Effector memory CD8-positive, alpha-beta T cell (primary cell): ENCODE data around the gene ADAMTS7.
"Not testable (repeated sequence)": the region's sequence is repeated elsewhere in the genome, so short reads cannot be mapped to it uniquely, and the experiment has no call there.

Experiments
- ATAC-seq: fragments of 150-1000 bp; cut with Tn5 transposase; replicated peaks from 2 replicates; pipeline ENCODE4 v1.10.0; 2021; ENCODE audit warnings: mild to moderate bottlenecking, moderate library complexity
- DNase-seq, 3 experiments: peaks; one replicate each; pipeline ENCODE4 v3.0.0; 2021
- H3K27ac Mint-ChIP-seq, 2 donors: one replicate each; pipeline ENCODE4 v1.8.0; 2022; ENCODE audit warnings: mild to moderate bottlenecking in 2 of 2, mixed read lengths in 2 of 2, moderate library complexity in 2 of 2
- H3K27me3 Mint-ChIP-seq, 2 donors: one replicate each; pipeline ENCODE4 v1.8.0; 2022; ENCODE audit warnings: mixed read lengths in 2 of 2
- H3K36me3 Mint-ChIP-seq: one replicate; pipeline ENCODE4 v1.8.0; 2022; ENCODE audit warnings: mild to moderate bottlenecking, moderate library complexity, mixed read lengths; ENCODE audit not compliant: insufficient read depth
- H3K4me1 Mint-ChIP-seq, 2 donors: one replicate each; pipeline ENCODE4 v1.8.0; 2022; ENCODE audit warnings: low read depth in 2 of 2, mixed read lengths in 2 of 2
- H3K4me3 Mint-ChIP-seq, 2 donors: one replicate each; pipeline ENCODE4 v1.8.0; 2022; ENCODE audit warnings: mild to moderate bottlenecking in 2 of 2, mixed read lengths in 2 of 2, moderate library complexity in 2 of 2
- H3K9me3 Mint-ChIP-seq, 2 donors: one replicate each; pipeline ENCODE4 v1.8.0; 2022; ENCODE audit warnings: mixed read lengths in 2 of 2

The ADAMTS7 gene

DNA sequence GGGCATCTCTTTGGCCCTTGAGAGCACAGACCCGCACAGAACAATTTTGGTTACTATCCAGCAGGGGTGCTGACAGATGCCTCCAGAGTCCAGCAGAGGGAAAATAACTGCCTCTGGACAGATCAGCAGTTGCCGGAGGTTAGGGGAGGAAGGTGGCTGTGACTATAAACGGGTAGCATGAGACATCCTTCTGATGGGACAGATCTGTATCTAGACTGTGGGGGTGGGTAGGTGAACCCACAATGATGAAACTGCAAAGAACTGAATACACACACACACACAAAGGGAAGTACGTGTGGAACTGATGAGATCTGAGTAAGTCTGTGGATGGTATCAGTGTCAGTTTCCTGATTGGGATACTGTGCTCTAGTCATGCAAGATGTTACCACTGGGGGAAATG lies 21.2 kb downstream of the ADAMTS7 start:
- peaks cover 0 to 3% of the 10 kb centered on the region in 2 donors for H3K4me1 Mint-ChIP-seq
- ATAC-seq, result no peak
- no peaks in the 10 kb centered on the region for H3K9me3 Mint-ChIP-seq
- no peak overlapping the region for H3K27ac Mint-ChIP-seq
- no peaks in the 10 kb centered on the region for H3K36me3 Mint-ChIP-seq
- no peak overlapping the region for H3K4me3 Mint-ChIP-seq
- DNase-seq, result no peak
- H3K27me3 Mint-ChIP-seq, result peaks cover 0 to 2% of the 10 kb centered on the region in 2 donors

- Mint-ChIP-seq H3K4me3 (no peak overlapping the region), H3K36me3 (no peaks in the 10 kb centered on the region), H3K27me3 (peaks cover 0 to 7% of the 10 kb centered on the region in 2 donors), H3K4me1 (peaks cover 0 to 3% of the 10 kb centered on the region in 2 donors), H3K27ac (no peak overlapping the region), H3K9me3 (peaks cover 0 to 3% of the 10 kb centered on the region in 2 donors)
- DNase-seq (no peak), ATAC-seq (no peak)
Observed at GRCh38 chr15:78789615-78790014, 21.6 kb downstream of the ADAMTS7 start.

- no peaks in the 10 kb centered on the region for H3K36me3 Mint-ChIP-seq
- H3K4me1 Mint-ChIP-seq, result peaks cover 0 to 3% of the 10 kb centered on the region in 2 donors
- DNase-seq (no peak), ATAC-seq (no peak)
- H3K27ac Mint-ChIP-seq, result no peak overlapping the region
- H3K9me3 Mint-ChIP-seq, result peaks cover 0 to 3% of the 10 kb centered on the region in 2 donors
- no peak overlapping the region for H3K4me3 Mint-ChIP-seq
- peaks cover 0 to 8% of the 10 kb centered on the region in 2 donors for H3K27me3 Mint-ChIP-seq
Observed at GRCh38 chr15:78788016-78788660, 23.1 kb downstream of the ADAMTS7 start.

GRCh38 chr15:78782402-78782801 lies 28.9 kb downstream of the ADAMTS7 start:
- ATAC-seq, H3K9me3 Mint-ChIP-seq, H3K4me1 Mint-ChIP-seq, H3K4me3 Mint-ChIP-seq, H3K27ac Mint-ChIP-seq, H3K36me3 Mint-ChIP-seq, DNase-seq: not testable (repeated sequence)
- peaks cover 8 to 36% of the 10 kb centered on the region in 2 donors for H3K27me3 Mint-ChIP-seq

GRCh38 chr15:78781381-78781780 lies 29.9 kb downstream of the ADAMTS7 start:
- H3K36me3 Mint-ChIP-seq, DNase-seq, H3K4me3 Mint-ChIP-seq, H3K9me3 Mint-ChIP-seq, H3K4me1 Mint-ChIP-seq, ATAC-seq: not testable (repeated sequence)
- Mint-ChIP-seq H3K27ac (peak overlapping the region in 1 of 2 donors; percentile 75), H3K27me3 (peaks cover 8 to 38% of the 10 kb centered on the region in 2 donors)

GRCh38 chr15:78779975-78780374 lies 31.3 kb downstream of the ADAMTS7 start:
- not testable (repeated sequence) for ATAC-seq, H3K4me3 Mint-ChIP-seq, H3K36me3 Mint-ChIP-seq, DNase-seq, H3K27ac Mint-ChIP-seq, H3K4me1 Mint-ChIP-seq, H3K9me3 Mint-ChIP-seq
- peaks cover 13 to 45% of the 10 kb centered on the region in 2 donors for H3K27me3 Mint-ChIP-seq

DNA sequence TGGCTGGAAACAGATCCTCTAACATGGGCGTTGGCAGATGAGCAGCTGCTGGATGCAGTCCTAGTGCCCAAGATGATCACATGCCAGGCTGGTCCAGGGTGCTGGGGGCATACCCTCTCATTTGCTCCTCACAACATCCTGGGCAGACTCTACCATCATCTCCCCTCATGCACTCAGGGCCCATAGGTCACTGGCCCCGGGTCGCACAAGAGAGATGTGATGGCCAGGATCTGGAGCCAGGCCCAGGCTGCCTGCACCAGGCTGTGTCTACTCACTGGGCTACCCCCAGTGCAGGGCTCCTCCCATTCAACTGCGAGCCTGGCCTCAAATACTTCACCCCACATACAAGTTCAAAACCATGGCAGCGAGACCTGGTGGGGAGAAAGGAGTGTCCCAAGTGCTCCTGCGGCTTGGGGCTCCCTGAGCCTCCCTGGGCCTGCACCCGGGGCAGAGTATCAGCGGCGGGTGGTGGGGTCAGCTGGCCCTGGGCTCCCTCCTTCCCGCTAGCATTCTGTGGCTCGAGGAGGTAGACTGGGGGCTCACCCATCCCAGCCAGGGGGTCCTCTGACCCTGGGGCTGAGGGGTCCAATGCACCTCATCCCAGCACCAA lies 32.0 kb downstream of the ADAMTS7 start:
- H3K36me3 Mint-ChIP-seq, H3K9me3 Mint-ChIP-seq, H3K27ac Mint-ChIP-seq, H3K4me1 Mint-ChIP-seq, H3K4me3 Mint-ChIP-seq, ATAC-seq, DNase-seq: not testable (repeated sequence)
- H3K27me3 Mint-ChIP-seq, result peaks cover 13 to 40% of the 10 kb centered on the region in 2 donors

DNA sequence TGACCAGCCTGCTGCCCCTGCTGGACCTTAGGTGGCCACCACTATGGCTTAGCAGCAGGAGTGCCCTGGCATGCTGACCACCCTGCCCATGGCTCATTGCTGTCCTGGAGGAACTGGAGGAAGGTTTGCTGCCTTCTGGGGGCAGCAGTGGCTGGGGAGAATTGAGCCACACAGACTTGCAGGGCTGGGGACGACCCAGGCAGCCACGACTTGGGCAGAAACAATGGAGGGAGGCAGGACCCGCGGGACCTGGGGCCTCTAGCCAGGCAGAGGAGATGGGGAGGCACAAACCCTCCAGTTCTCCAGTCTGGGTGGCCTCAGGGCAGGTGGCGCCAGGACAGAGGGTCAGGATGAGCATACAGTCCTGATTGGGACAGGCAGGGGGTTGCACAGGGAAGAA lies 32.8 kb downstream of the ADAMTS7 start:
- no peak for ATAC-seq
- no peak overlapping the region for H3K27ac Mint-ChIP-seq

DNA sequence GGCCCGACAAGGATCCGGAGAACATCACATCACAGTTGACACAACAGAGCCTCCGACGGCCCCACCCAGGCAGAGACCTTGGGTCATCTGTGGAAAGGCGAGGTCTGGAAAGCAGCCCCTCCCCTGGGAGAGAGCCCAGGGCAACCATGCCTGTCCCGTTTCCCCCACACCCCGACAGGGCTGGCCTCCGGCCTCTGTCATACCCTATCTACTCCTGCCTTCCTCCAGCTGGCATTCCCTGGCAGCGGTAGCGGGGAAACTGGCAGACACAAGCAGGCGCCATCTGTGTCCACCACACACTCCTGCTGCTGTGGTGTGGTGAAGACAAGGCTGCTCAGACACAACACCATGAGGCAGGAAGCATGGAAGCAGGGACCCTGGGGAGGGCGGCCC lies 33.3 kb downstream of the ADAMTS7 start:
- H3K4me3 Mint-ChIP-seq, H3K27ac Mint-ChIP-seq: not testable (repeated sequence)
- H3K27me3 Mint-ChIP-seq, result peaks cover 13 to 40% of the 10 kb centered on the region in 2 donors

More for the DNA sequence above, 32.8 kb downstream of the ADAMTS7 start:
- Mint-ChIP-seq H3K27me3 (peaks cover 13 to 40% of the 10 kb centered on the region in 2 donors), H3K4me1 (peaks cover 0 to 5% of the 10 kb centered on the region in 2 donors), H3K36me3 (no peaks in the 10 kb centered on the region), H3K4me3 (no peak overlapping the region), H3K9me3 (no peaks in the 10 kb centered on the region)
- no peak for DNase-seq

DNA sequence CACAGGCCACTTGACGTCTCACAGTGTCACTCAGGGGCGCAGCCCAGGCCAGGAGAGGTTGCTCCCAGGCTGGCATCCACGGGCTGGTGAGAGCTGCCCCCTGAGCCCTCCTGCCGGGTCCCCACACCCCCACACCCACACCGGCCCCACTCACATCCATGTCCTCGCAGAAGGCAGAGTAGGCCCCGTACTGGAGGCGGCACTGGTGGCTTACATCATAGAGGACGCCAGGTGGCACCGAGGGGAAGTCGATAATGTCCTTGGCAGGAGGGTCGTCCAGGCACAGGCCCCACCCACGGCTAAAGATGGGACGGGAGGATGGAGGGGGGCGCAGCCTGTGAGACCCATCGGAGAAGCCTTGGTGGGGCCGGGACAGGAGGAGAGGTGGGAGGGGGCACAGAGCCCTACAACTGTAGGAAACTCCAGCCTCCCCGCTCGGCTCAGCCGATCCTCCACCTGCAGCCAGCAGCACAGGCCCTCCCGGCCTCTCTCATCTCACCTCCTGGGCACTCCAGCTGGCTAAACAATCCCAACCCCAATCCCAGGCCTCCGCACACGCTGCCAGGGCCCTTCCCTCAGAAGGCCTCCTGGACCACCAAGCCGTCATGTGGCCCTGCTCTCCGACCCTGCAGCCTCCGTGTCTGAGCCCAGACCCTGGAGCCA lies 33.8 kb downstream of the ADAMTS7 start:
- peaks cover 13 to 40% of the 10 kb centered on the region in 2 donors for H3K27me3 Mint-ChIP-seq
- H3K27ac Mint-ChIP-seq, H3K4me1 Mint-ChIP-seq, ATAC-seq, DNase-seq, H3K4me3 Mint-ChIP-seq, H3K9me3 Mint-ChIP-seq, H3K36me3 Mint-ChIP-seq: not testable (repeated sequence)

More for the DNA sequence above, 33.3 kb downstream of the ADAMTS7 start:
- not testable (repeated sequence) for H3K9me3 Mint-ChIP-seq, ATAC-seq, DNase-seq, H3K4me1 Mint-ChIP-seq, H3K36me3 Mint-ChIP-seq

DNA sequence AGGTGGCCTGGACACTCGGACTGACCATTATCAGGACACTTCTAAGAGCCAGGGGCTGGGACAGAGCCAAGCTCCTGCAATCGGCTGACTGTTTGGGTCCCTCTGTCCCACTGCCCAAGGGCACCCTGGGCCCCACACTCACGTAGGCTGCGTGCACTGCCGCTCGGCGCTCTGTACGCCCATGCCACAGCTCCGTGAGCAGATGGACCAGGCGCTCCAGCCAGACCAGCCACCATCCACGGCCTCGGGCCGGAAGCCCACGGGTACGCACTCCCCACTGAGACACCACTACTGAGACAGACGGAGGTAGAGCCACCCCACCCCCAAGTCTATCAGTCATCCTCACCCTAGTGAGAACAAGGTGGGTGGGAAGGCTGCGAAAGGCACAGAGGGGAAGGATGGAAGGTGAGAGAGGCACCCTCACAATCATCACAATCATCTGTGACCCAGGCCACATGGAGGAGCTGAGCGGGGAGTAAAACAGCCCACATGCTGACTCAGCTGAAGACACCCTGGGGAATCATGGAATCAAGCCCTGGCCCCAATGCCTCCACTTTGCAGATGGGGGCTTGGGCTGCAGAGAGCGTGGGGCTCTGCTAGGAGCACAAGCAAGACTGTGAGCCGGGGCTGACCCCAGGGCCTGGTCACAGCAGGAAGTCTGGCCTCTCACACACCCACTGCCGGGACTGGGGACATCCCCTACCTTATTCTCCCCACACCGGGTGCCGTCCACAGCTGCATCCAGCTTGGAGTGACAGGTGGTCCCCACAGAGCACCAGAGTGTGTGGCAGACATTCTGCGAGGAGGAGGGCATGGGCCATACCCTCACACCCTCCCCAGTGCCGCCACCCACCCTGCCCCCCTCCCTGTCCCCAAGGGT lies 35.0 kb downstream of the ADAMTS7 start:
- H3K27ac Mint-ChIP-seq, ATAC-seq, H3K36me3 Mint-ChIP-seq, DNase-seq, H3K4me3 Mint-ChIP-seq, H3K9me3 Mint-ChIP-seq, H3K4me1 Mint-ChIP-seq: not testable (repeated sequence)
- peaks cover 13 to 32% of the 10 kb centered on the region in 2 donors for H3K27me3 Mint-ChIP-seq

- H3K27me3 Mint-ChIP-seq, result peaks cover 13 to 26% of the 10 kb centered on the region in 2 donors
- DNase-seq (no peak), ATAC-seq (no peak)
- H3K4me1 Mint-ChIP-seq, result no peaks in the 10 kb centered on the region
- H3K27ac Mint-ChIP-seq, result no peak overlapping the region
- H3K9me3 Mint-ChIP-seq, result no peaks in the 10 kb centered on the region
- H3K36me3 Mint-ChIP-seq, result no peaks in the 10 kb centered on the region
- no peak overlapping the region for H3K4me3 Mint-ChIP-seq
Observed at GRCh38 chr15:78775472-78775871, 35.8 kb downstream of the ADAMTS7 start.

DNA sequence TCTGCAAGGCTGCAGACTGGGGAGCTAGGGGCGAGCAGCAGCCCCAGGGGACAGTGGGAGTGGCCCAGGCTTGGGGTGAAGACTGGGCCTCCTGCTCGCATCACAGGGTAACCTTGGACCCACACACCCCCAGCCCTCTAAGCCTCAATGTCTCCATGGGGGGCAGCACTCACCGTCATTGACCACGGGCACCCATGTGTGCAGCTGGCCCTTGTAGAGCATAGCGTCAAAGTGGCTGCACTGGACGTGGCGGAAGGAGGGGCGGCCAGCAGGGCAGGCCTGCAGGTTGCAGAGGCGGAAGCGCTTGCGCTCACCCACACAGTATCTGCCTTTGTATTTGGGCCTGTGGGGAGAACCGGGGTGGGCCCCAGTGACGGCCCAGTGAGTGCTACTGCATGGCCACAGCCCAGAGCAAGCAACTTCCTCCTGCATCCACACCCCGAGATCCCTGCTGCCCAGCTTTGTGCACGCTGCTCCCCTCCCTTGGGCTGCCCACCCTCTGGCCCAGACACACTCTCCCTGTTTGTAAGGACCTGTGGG lies 36.7 kb downstream of the ADAMTS7 start:
- DNase-seq, H3K36me3 Mint-ChIP-seq, H3K27ac Mint-ChIP-seq, H3K9me3 Mint-ChIP-seq, ATAC-seq, H3K4me1 Mint-ChIP-seq, H3K4me3 Mint-ChIP-seq: not testable (repeated sequence)
- H3K27me3 Mint-ChIP-seq, result peaks cover 13 to 26% of the 10 kb centered on the region in 2 donors
